Stimulated activated CD4-positive, alpha-beta T cell treated with anti-CD3 and anti-CD28 coated beads, Interleukin-15, amount 100 ng/mL, for 24 hours (primary cell): ENCODE measurements around the gene RABEP1.
"Not testable (repeated sequence)": the region's sequence is repeated elsewhere in the genome, so short reads cannot be mapped to it uniquely, and the experiment has no call there.

ENCODE experiments used
- DNase-seq: peaks from one replicate; pipeline ENCODE4 v3.0.0-alpha.2; 2020

RABEP1 gene

GRCh38 chr17:5281814-5282641 lies at the start of gene RABEP1:
RABEP1 (plus strand) TSS chr17:5282284; CDS start chr17:5282487, 203 bp downstream.
- DNase-seq, result peak; percentile 95

DNA sequence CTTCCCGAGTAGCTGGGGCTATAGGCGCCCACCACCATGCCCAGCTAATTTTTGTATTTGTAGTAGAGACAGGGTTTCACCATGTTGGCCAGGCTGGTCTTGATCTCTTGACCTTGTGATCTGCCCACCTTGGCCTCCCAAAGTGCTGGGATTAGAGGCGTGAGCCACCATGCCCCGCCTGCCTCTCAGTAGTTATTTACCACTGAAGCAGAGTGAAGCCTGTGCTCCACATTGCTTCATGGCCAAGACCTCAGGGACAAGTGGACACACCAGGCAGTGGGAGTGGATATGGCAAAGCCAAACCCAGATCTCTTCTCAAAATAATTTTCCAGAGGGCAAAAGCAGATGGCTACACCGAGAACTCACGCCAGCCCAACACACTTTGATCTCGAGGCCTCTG lies 48.6 kb upstream of the RABEP1 start:
- DNase-seq, result not testable (repeated sequence)

GRCh38 chr17:5234645-5235576 lies 47.2 kb upstream of the RABEP1 start, which contains the start of gene SCIMP:
SCIMP (minus strand) TSS chr17:5234860; CDS start chr17:5234755, 105 bp downstream.
- DNase-seq, result no peak

DNA sequence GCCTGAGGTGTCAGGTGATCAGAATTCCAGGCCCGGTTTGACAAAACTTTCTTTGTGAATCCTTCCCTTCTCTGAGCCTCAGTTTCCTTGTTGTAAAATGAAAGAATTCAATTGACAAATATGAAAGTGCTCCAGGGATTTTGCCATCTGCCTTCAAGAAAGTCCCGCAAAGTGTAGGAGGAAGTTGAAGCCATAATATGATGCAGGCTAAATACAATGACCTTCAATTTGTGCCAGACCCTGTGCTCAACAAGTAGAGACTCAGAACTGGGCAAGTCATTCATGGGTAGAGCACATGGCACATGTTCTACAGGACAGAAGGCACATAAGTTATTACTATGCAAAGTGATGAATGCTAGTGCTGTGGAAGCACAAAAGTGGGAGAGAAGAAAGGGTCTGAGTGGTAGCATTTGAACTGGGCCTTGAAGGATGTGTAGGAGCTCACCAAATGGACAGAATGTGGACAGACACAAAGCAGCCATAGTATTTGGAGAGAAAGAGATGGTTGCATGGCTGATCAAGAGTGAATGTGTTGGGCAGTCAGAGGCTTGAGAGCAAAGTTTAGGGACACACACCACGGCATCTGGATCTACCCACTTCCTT lies 45.0 kb upstream of the RABEP1 start:
- no peak for DNase-seq

GRCh38 chr17:5237541-5238016 lies 44.5 kb upstream of the RABEP1 start:
- peak; percentile 59 for DNase-seq

DNA sequence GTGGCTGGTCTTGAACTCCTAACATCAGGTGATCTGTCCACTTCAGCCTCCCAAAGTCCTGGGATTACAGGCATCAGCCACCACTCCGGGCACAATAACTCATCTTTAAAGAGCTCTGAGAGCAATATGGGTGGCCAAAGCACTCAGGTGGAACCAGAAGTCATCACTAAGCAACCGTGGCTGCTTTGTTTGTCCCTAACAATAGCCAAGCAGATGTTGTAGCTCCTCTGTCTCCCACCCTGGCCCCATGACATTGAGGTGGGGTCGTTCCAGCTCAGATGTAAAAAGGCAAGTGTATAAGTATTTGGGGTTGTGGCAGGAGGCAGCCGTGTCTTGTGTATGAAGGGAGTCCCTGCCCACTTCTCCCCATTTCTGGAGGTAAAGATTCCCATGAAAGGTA lies 43.8 kb upstream of the RABEP1 start:
- DNase-seq, result no peak

DNA sequence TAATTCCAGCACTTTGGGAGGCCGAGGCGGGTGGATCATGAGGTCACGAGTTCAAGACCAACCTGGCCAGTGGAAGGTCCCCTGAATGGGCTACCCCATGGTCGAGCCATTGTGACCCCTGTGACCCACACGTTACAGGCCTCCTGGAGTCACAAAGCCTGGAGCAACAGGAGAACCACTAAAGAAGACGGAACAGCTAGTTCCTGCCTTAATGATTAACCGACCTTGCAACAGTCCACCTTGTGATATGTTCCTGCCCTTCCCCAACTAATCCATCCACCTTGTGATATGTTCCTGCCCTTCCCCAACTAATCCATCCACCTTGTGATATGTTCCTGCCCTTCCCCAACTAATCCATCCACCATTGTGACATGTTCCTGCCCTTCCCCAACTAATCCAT lies 42.3 kb upstream of the RABEP1 start:
- not testable (repeated sequence) for DNase-seq

DNA sequence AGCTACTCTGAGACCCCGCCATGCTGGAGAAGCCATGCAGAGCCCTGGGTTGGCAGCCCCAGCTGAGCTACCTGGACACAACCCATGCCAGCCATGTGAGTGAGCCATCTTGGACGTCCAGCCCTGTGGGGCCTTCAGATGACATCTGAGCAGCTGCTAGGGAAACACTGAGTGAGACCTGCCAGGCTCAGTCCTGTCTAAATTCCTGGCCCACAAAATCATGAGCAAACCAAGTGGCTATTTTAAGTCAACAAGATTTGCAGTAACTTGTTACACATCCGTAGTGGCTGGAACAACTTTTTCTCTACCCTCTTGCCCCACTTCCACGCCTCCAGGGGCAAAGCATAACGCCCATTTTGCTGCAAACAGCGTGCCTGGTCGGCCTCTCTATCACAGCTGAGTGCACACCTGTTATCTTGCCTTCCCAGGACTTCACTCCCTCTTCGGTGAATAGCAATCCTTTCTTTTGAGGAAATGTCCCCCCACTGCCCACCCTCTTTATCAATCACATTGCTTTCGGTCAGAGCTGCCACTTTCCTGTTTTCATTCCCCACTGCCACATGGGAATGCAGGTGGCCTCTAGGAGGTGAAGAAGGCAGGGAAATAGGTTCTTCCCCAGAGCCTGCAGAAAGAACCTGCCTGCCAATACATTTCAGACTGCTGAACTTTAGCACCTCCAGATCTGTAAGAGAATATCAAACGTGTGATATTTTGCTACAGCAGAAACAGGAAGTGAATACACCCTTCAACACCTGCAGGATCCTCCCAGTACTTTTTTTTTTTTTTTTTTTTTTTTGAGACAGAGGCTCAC lies 40.0 kb upstream of the RABEP1 start:
- peak; percentile 9 for DNase-seq

DNA sequence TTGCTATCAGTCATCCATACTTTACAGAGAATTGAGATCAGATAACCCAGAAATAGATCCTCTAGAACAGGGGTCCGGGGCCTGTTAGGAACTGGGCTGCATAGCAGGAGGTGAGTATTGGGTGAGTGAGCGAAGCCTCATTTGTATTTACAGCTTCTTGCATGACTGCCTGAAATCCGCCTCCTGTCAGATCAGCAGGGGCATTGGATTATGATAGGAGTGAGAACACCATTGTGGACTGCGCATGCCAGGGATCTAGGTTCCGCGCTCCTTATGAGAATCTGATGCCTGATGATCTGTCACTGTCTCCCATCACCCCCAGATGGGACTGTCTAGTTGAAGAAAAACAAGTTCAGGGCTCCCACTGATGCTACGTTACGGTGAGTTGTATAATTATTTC lies 34.5 kb upstream of the RABEP1 start:
- DNase-seq, result no peak

DNA sequence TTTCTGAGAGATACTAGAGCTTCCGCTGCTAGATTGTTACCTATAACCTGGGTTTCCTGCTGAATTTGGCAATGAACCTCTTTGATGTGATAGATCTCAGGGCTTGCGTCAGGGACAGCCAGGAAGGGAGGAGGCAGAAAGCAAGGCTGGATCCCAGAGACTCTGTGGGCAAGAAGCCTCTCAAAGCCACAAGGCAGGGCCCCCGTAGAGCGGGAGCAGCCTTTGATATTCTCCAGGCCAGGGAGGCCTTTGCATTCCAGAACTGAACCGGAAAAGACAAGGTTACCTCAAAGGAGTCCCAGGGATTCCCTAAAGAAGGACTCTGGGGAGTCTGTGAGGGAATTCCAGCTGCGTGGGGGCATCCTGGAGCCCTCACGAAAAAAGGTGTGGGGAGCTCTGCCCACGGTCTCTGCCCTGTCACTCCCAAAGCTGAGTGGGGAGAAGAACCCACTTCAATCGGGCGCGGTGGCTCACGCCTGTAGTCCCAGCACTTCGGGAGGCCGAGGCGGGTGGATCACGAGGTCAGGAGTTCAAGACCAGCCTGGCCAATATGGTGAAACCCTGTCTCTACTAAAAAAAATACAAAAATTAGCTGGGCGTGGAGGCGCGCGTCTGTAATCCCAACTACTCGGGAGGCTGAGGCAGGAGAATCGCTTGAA lies 33.1 kb upstream of the RABEP1 start:
- DNase-seq, result no peak

GRCh38 chr17:5249615-5250014 lies 32.5 kb upstream of the RABEP1 start:
- DNase-seq, result peak; percentile 71

GRCh38 chr17:5254414-5254813 lies 27.7 kb upstream of the RABEP1 start:
- DNase-seq, result no peak

GRCh38 chr17:5254903-5255521 lies 27.1 kb upstream of the RABEP1 start:
- DNase-seq, result no peak

DNA sequence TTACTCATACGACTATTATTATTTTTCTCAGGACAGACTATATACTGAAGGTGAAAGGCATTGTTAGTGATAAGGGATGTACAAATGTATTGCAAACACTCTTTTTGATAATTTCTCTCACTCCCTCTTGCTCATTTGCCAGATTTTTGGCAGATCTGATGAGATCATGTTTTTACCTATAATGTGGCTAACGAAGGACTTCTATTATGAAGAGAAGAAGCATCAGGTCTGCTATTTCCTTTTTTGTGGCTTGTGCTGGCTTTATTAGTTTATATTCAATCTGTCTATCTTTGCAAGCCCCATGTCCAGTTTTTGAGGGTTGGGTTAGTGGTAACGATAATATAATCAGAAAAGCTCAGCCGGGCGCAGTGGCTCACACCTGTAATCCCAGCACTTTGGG lies 25.0 kb upstream of the RABEP1 start:
- no peak for DNase-seq

DNA sequence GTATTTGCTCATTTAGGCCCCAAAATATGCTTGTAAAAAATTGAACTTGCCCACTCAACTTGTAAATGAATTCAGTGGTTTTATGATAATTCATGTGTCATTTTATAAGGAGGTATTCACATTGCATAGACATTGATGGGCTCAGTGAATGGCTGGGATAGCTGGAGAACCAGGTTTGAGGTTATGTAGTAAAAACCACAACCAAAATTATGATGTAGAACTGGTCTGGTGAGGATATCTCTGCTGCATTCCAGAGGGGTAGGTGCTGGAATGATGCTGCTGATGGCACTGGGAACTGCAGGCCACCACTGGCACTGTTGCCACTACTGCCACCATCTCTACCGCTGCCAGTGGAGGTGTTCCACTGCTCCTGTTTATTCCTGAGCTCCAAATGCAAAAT lies 21.5 kb upstream of the RABEP1 start:
- DNase-seq, result no peak

DNA sequence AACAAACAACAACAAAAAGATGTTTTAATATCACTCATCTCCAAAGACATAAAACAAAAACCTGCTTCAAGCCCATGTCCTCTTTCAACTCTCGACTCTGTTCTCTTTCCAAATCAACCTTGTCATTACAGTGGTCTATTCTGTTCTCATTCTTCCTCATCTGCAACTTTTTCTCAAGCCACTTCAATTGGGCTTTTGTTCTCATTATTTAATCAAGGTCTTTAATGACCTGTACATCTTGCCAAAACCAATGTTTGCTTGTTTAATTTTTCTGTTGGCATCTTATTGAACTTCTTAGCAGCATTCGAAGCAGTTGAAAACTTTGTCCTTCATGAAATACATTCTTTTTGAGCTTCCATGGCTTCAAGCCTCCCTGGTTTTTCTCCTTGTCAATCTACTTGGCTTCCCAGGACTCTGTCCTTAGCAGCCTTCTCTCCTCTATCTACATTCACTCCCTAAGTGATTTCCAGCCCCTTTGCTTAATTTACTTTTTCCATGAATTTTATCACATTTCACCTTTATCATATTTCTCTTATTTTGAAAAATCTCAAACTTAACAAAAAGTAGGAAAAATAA lies 19.6 kb upstream of the RABEP1 start:
- DNase-seq, result no peak

DNA sequence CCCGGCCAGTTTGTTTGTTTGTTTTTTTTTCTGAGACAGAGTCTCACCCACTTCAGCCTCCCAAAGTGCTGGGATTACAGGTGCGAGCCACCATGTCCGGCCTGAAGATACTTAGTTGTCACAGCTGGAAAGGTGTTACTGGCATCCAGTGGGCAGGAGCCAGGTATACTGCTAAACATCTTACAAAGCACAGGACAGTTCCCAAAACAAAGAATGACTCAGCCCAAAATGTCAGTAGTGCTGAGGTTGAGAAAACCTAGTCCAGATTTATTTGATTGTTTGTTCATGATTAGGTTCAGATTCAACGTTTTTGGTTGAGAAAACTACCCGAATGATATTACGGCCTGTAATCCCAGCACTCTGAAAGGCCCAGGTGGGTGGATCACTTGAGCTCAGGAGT lies 18.6 kb upstream of the RABEP1 start:
- DNase-seq, result no peak

- DNase-seq, result no peak
Measured at GRCh38 chr17:5264893-5265292, 17.2 kb upstream of the RABEP1 start.

DNA sequence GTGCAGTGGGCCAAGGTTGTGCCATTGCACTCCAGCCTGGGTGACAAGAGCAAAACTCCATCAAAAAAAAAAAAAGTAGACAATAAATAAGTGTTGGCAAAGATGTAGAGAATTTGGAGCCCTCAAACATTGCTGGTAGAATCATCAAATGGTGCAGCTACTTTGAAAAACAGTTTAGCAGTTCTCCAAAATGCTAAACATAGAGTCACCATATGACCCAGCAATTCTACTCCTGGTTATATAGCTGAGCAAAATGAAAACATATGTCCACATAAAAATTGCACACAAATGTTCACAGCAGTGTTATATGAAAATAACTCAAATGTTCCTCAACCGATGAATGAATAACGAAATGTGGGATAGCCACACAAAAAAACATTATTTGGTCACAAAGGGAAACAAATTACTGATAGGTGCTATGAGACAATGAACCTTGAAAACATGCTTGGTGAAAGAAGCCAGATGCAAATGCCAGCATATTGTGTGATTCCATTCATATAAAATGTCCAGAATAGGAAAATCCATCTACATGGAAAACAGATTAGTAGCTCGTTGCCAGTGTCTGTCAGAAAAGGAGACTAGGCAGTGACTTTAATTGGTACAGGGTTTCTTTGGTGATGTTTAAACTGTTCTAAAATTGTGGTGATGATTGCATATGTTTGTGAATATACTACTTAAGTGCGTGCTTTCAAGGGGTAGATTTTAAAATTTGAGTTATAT lies 12.7 kb upstream of the RABEP1 start:
- no peak for DNase-seq

GRCh38 chr17:5272322-5272721 lies 9.8 kb upstream of the RABEP1 start:
- DNase-seq, result peak; percentile 59
